Measurements from ENCODE around the gene ALKBH5.

DNA sequence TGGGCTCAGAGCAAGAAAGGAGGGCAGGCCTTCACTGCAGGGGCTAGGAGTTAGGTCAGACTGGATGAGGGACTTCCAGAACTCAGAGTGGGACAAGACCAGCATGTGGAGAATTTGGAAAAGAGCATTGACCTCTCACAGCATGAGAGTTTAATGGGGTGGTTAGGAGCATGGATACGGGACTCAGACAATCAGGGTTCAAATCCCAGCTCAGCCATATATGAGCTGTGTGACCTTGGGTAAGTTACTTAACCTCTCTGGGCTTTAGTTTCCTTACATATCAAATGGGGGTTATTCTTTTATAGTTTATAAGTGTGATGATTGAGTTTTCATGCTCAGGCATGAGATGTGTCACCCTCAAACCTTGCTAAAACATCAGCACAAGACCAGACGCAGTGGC is 37.4 kb upstream of the ALKBH5 start:
- TF ChIP-seq, protein P1, sequence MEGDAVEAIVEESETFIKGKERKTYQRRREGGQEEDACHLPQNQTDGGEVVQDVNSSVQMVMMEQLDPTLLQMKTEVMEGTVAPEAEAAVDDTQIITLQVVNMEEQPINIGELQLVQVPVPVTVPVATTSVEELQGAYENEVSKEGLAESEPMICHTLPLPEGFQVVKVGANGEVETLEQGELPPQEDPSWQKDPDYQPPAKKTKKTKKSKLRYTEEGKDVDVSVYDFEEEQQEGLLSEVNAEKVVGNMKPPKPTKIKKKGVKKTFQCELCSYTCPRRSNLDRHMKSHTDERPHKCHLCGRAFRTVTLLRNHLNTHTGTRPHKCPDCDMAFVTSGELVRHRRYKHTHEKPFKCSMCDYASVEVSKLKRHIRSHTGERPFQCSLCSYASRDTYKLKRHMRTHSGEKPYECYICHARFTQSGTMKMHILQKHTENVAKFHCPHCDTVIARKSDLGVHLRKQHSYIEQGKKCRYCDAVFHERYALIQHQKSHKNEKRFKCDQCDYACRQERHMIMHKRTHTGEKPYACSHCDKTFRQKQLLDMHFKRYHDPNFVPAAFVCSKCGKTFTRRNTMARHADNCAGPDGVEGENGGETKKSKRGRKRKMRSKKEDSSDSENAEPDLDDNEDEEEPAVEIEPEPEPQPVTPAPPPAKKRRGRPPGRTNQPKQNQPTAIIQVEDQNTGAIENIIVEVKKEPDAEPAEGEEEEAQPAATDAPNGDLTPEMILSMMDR (conservative IDR thresholded peaks at IDR 0.05; ENCODE audit: low read depth in 2 of 2): no peak
- TF ChIP-seq EZH2 (IDR thresholded peaks at IDR 0.05; ENCODE audit: low read depth, unreplicated experiment): no peak
- TF ChIP-seq REST (IDR thresholded peaks at IDR 0.05; ENCODE audit: unreplicated experiment): no peak
- no peak for TF ChIP-seq ETS1 (IDR thresholded peaks at IDR 0.05)
- no peak for TF ChIP-seq POLR2AphosphoS5 (IDR thresholded peaks at IDR 0.05; ENCODE audit: low read depth)

All from GM23338 (cell line).